Measurements from ENCODE around the gene SLC7A7.

- TF ChIP-seq EP300 (IDR thresholded peaks at IDR 0.05) (no peak), CTCF (IDR thresholded peaks at IDR 0.05) (no peak), POLR2AphosphoS5 (IDR thresholded peaks at IDR 0.05) (no peak)
Measured at GRCh38 chr14:22792158-22792557, 23.1 kb downstream of the SLC7A7 start.
